Measurements from ENCODE around the gene SLC17A1. TPM values are rescaled to one million over a fixed set of nuclear protein-coding genes. Genes with fewer than 3 reads are reported as not detected.
"Not testable (repeated sequence)": the region's sequence is repeated elsewhere in the genome, so short reads cannot be mapped to it uniquely, and the experiment has no call there.

The SLC17A1 gene
- total RNA-seq, 6 donors from 2014 or later, result not detected

DNA sequence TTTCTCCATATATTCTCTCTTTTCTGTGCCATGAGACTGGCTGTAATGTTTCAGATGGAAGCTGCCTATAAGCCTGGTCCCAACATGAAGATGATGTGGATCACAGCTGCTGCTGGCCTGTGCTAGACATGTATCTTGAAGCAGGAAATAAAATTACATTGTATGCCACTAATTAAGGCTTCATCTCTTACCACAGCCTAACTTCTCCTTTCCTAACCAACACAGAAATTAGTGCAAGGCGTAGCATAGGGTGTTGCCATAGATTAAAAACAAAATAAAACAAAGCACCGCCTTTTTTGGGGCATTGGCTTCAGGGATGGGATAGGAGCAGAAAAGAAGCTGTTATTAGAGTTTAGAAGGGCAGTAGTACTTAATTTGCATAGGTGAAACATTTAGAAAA is 82.0 kb downstream of the SLC17A1 start:
- no peak for ATAC-seq (ENCODE audit: low FRiP score in 2 of 2)

GRCh38 chr6:25748601-25749517 is 83.0 kb downstream of the SLC17A1 start:
- ATAC-seq (ENCODE audit: low FRiP score in 2 of 2); H3K27me3 ChIP-seq; H3K36me3 ChIP-seq; H3K9me3 ChIP-seq; H3K4me3 ChIP-seq; DNase-seq; H3K4me1 ChIP-seq; H3K27ac ChIP-seq: not testable (repeated sequence)
- WGBS, 2 donors, result 55 to 78% methylated on average over 16 to 17 of the region's 17 CpGs

More for the DNA sequence above, 82.0 kb downstream of the SLC17A1 start:
- no peaks in the 10 kb centered on the region for H3K36me3 ChIP-seq
- no peak for DNase-seq
- WGBS, 2 donors, result 28 to 81% methylated on average over 2 of the region's 2 CpGs
- no peaks in the 10 kb centered on the region for H3K4me1 ChIP-seq
- H3K9me3 ChIP-seq, result no peaks in the 10 kb centered on the region
- H3K4me3 ChIP-seq, result no peak overlapping the region
- no peaks in the 10 kb centered on the region for H3K27me3 ChIP-seq
- TF ChIP-seq, protein P1, sequence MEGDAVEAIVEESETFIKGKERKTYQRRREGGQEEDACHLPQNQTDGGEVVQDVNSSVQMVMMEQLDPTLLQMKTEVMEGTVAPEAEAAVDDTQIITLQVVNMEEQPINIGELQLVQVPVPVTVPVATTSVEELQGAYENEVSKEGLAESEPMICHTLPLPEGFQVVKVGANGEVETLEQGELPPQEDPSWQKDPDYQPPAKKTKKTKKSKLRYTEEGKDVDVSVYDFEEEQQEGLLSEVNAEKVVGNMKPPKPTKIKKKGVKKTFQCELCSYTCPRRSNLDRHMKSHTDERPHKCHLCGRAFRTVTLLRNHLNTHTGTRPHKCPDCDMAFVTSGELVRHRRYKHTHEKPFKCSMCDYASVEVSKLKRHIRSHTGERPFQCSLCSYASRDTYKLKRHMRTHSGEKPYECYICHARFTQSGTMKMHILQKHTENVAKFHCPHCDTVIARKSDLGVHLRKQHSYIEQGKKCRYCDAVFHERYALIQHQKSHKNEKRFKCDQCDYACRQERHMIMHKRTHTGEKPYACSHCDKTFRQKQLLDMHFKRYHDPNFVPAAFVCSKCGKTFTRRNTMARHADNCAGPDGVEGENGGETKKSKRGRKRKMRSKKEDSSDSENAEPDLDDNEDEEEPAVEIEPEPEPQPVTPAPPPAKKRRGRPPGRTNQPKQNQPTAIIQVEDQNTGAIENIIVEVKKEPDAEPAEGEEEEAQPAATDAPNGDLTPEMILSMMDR (IDR thresholded peaks at IDR 0.05), result no peak
- TF ChIP-seq POLR2AphosphoS5 (IDR thresholded peaks at IDR 0.05), result no peak
- TF ChIP-seq POLR2A (IDR thresholded peaks at IDR 0.05), result no peak
- no peak for TF ChIP-seq EP300 (IDR thresholded peaks at IDR 0.05)
- H3K27ac ChIP-seq, result no peak overlapping the region

DNA sequence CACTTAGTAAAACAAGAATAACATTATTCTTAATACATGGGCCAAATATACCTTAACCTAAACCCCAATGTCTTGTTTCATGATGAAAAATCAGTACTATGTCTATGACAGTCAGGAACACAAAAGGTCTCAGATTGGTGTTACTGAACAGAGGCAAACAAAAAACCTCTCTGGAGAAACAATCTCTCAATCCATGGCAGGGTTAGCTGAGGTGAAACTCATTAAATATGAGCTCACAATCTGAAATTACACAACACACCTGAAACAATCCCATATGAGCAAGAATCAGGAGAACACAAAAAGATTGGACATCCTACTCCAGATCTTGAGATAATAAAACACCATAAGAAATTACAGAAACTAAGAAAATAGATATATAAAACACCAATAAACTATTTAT is 83.8 kb downstream of the SLC17A1 start:
- DNase-seq (no peak), ATAC-seq (ENCODE audit: low FRiP score in 2 of 2) (no peak)
- no peaks in the 10 kb centered on the region for H3K27me3 ChIP-seq
- H3K9me3 ChIP-seq, result no peaks in the 10 kb centered on the region
- no peaks in the 10 kb centered on the region for H3K36me3 ChIP-seq
- no peak for TF ChIP-seq POLR2AphosphoS5 (IDR thresholded peaks at IDR 0.05)
- TF ChIP-seq EP300 (IDR thresholded peaks at IDR 0.05), result no peak
- TF ChIP-seq POLR2A (IDR thresholded peaks at IDR 0.05), result no peak
- TF ChIP-seq, protein P1 (IDR thresholded peaks at IDR 0.05), result no peak
- H3K4me1 ChIP-seq, result no peaks in the 10 kb centered on the region
- no peak overlapping the region for H3K27ac ChIP-seq
- no peak overlapping the region for H3K4me3 ChIP-seq

- Histone ChIP-seq H3K36me3 (no peaks in the 10 kb centered on the region), H3K4me3 (no peak overlapping the region), H3K4me1 (no peaks in the 10 kb centered on the region), H3K27ac (no peak overlapping the region), H3K9me3 (no peaks in the 10 kb centered on the region), H3K27me3 (no peaks in the 10 kb centered on the region)
- no peak for ATAC-seq (ENCODE audit: low FRiP score in 2 of 2)
- DNase-seq, result no peak
- 93 to 97% methylated on average over 2 of the region's 2 CpGs for WGBS, 2 donors
- TF ChIP-seq, protein P1 (IDR thresholded peaks at IDR 0.05), result no peak
- no peak for TF ChIP-seq POLR2AphosphoS5 (IDR thresholded peaks at IDR 0.05)
- no peak for TF ChIP-seq EP300 (IDR thresholded peaks at IDR 0.05)
- TF ChIP-seq POLR2A (IDR thresholded peaks at IDR 0.05), result no peak
These were observed 84.4 kb downstream of the SLC17A1 start for GRCh38 chr6:25747477-25747876.

DNA sequence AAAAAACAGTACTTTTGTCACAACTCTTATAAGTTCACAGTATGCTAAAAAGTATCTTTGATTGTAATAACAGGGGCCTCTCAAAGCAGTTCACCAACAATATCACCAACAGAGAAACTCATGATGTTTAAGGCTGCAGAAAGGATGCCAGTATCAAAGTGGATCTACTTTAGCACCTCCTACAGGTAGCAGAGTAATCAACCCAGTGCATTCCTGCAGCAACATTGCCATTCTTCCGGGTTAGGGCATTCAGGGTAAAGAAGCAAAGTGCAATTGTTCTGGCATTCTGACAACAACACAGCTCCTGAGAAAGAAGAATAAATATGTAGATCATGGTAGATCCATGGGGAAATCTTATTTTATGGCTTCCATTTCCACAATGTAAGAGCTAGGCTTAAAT is 84.9 kb downstream of the SLC17A1 start:
- WGBS, 2 donors, result 71 to 72% methylated on average over 1 of the region's 1 CpG

More for the DNA sequence above, 84.9 kb downstream of the SLC17A1 start:
- Histone ChIP-seq H3K4me1 (no peaks in the 10 kb centered on the region), H3K9me3 (no peaks in the 10 kb centered on the region), H3K27ac (no peak overlapping the region), H3K4me3 (no peak overlapping the region), H3K36me3 (no peaks in the 10 kb centered on the region), H3K27me3 (no peaks in the 10 kb centered on the region)
- no peak for TF ChIP-seq POLR2A (IDR thresholded peaks at IDR 0.05)
- no peak for TF ChIP-seq EP300 (IDR thresholded peaks at IDR 0.05)
- TF ChIP-seq, protein P1 (IDR thresholded peaks at IDR 0.05), result no peak
- no peak for TF ChIP-seq POLR2AphosphoS5 (IDR thresholded peaks at IDR 0.05)
- DNase-seq (no peak), ATAC-seq (ENCODE audit: low FRiP score in 2 of 2) (no peak)
